ENCODE results near the gene OXCT2. TPM values are rescaled to one million over a fixed set of nuclear protein-coding genes. Genes with fewer than 3 reads are reported as not detected.

Gene OXCT2
- total RNA-seq, 2 donors from 2014 or later: 3.6 to 4.9 TPM

DNA sequence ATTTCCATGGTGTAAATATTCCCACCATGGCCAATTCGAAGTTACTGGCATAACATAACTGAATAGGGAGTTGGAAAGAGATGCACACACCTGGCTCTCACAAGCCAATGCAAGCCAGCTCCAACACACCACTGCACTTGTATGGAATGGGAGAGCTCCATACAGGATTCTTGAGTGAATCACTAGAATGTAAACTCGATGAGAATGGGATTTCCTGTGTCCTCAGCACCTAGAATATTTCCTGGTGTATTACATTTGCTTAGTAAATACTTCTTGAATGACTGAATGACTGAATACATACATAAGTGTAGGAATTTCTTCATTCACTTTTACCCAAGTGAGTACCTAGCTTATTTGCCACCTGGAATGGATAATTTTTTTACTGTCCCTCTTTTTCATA lies 48.7 kb downstream of the OXCT2 start:
- no peaks in the 10 kb centered on the region for H3K4me1 ChIP-seq
- H3K27ac ChIP-seq: no peak overlapping the region
- no peaks in the 10 kb centered on the region for H3K9me3 ChIP-seq
- H3K4me3 ChIP-seq: no peak overlapping the region
- H3K36me3 ChIP-seq: no peaks in the 10 kb centered on the region
- no peaks in the 10 kb centered on the region for H3K27me3 ChIP-seq
- TF ChIP-seq, protein P1, sequence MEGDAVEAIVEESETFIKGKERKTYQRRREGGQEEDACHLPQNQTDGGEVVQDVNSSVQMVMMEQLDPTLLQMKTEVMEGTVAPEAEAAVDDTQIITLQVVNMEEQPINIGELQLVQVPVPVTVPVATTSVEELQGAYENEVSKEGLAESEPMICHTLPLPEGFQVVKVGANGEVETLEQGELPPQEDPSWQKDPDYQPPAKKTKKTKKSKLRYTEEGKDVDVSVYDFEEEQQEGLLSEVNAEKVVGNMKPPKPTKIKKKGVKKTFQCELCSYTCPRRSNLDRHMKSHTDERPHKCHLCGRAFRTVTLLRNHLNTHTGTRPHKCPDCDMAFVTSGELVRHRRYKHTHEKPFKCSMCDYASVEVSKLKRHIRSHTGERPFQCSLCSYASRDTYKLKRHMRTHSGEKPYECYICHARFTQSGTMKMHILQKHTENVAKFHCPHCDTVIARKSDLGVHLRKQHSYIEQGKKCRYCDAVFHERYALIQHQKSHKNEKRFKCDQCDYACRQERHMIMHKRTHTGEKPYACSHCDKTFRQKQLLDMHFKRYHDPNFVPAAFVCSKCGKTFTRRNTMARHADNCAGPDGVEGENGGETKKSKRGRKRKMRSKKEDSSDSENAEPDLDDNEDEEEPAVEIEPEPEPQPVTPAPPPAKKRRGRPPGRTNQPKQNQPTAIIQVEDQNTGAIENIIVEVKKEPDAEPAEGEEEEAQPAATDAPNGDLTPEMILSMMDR (IDR thresholded peaks at IDR 0.05): no peak
- DNase-seq (ENCODE audit: low spot score): no peak

GRCh38 chr1:39721664-39722063 lies 49.5 kb downstream of the OXCT2 start:
- H3K27me3 ChIP-seq: no peaks in the 10 kb centered on the region
- no peak overlapping the region for H3K4me3 ChIP-seq
- H3K36me3 ChIP-seq: no peaks in the 10 kb centered on the region
- H3K9me3 ChIP-seq: no peaks in the 10 kb centered on the region
- TF ChIP-seq, protein P1 (IDR thresholded peaks at IDR 0.05): no peak
- H3K4me1 ChIP-seq: no peaks in the 10 kb centered on the region
- no peak for DNase-seq (ENCODE audit: low spot score)
- H3K27ac ChIP-seq: no peak overlapping the region

DNA sequence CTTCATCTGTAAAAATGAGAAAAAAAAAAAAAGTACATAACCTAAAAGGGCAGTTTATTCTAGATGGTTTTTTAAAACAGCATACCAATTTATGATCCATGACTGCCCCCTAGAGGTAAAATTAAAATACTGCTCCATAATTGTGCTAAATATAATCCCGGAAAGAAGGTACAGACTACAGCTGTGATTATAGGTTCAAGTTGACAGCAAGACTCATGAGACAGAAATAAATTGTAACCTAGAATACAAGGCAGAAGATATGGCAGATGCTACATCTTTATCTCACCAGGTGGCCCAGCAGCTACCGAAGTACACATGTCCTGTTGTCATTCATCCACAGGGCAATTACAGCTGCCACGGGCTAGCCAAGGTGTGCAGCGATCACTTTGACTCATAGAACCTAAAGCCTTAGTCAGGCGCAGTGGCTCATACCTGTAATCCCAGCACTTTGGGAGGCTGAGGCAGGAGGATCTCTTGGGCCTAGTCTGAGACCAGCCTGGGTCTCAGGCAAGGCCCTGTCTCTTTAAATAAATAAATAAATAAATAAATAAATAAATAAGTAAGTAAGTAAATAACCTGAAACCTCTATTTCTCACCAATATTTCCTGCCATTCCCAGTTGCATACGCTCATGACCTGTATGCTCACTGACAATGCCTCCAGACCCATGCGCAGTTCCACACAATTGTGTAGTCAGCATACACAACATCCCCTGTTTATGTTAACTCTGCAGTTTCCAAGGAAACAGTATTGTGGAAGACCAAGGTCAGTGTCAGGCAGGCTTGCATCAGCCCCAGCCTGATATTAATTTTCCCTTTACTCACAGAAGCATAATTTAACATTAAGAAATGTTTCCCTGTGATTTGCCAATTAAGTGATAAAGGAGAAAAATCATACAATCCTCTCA lies 50.8 kb downstream of the OXCT2 start:
- Histone ChIP-seq H3K27ac (no peak overlapping the region), H3K27me3 (no peaks in the 10 kb centered on the region), H3K4me1 (no peaks in the 10 kb centered on the region), H3K4me3 (no peak overlapping the region), H3K36me3 (no peaks in the 10 kb centered on the region), H3K9me3 (no peaks in the 10 kb centered on the region)
- no peak for DNase-seq (ENCODE audit: low spot score)
- TF ChIP-seq, protein P1 (IDR thresholded peaks at IDR 0.05): peak; percentile 59 to 78

Other genes with a start within 250 kb of the OXCT2 start
- 100 to 1,000 TPM; 199 to 219 TPM for gene PABPC4, start 194.6 kb downstream of the OXCT2 start, total RNA-seq
- gene HEYL, start 131.7 kb downstream of the OXCT2 start, total RNA-seq: 10 to 100 TPM; 28.1 to 35.4 TPM
- 10 to 100 TPM in 1 of 2 donors, 1 to 10 TPM in 1; 4.6 to 24.6 TPM for gene NT5C1A, start 99.2 kb downstream of the OXCT2 start, total RNA-seq
- 1 to 10 TPM; 1.3 to 2.8 TPM for gene HPCAL4, start 79.9 kb downstream of the OXCT2 start, total RNA-seq
- 10 to 100 TPM; 22.6 to 23.4 TPM for gene PPIE, start 32.5 kb downstream of the OXCT2 start, total RNA-seq
- gene BMP8B, start 17.5 kb upstream of the OXCT2 start, total RNA-seq: under 1 TPM; 0.22 to 0.63 TPM
- gene TRIT1, start 112.2 kb upstream of the OXCT2 start, total RNA-seq: 10 to 100 TPM; 12.8 to 21.8 TPM
- gene MYCL, start 130.6 kb upstream of the OXCT2 start, total RNA-seq: 1 to 10 TPM in 1 of 2 donors, under 1 TPM in 1; 0.70 to 1.3 TPM
- gene MFSD2A, start 183.8 kb upstream of the OXCT2 start, total RNA-seq: 1 to 10 TPM; 2.6 to 5.1 TPM

All from right atrium auricular region (tissue), 2 donors.